Subcutaneous adipose tissue (tissue), 4 donors: Measurements from ENCODE around the gene NSD1. TPM values are rescaled to one million over a fixed set of nuclear protein-coding genes. Genes with fewer than 3 reads are reported as not detected.

Source experiments
- total RNA-seq, 4 donors: library from RNA; depleted of rRNA; stranded (reverse); fragments of >200 nt; gene quantifications; one replicate each; pipeline ENCODE4 v1.1.0, GENCODE V29; 2016
- TF ChIP-seq, protein P1 (sequence below): fragments of 450-650 bp; IDR thresholded peaks from one replicate; pipeline ENCODE4 v1.5.1; 2016; ENCODE audit warnings: low read depth, mild to moderate bottlenecking, control low read depth, antibody characterized with exemption, moderate library complexity

NSD1 gene
- total RNA-seq, 4 donors from 2014 or later = 35.2 to 52.0 (median 37.7) TPM

- TF ChIP-seq, protein P1, sequence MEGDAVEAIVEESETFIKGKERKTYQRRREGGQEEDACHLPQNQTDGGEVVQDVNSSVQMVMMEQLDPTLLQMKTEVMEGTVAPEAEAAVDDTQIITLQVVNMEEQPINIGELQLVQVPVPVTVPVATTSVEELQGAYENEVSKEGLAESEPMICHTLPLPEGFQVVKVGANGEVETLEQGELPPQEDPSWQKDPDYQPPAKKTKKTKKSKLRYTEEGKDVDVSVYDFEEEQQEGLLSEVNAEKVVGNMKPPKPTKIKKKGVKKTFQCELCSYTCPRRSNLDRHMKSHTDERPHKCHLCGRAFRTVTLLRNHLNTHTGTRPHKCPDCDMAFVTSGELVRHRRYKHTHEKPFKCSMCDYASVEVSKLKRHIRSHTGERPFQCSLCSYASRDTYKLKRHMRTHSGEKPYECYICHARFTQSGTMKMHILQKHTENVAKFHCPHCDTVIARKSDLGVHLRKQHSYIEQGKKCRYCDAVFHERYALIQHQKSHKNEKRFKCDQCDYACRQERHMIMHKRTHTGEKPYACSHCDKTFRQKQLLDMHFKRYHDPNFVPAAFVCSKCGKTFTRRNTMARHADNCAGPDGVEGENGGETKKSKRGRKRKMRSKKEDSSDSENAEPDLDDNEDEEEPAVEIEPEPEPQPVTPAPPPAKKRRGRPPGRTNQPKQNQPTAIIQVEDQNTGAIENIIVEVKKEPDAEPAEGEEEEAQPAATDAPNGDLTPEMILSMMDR = no peak
Measured at GRCh38 chr5:177124486-177124991, 9.0 kb upstream of the NSD1 start.

DNA sequence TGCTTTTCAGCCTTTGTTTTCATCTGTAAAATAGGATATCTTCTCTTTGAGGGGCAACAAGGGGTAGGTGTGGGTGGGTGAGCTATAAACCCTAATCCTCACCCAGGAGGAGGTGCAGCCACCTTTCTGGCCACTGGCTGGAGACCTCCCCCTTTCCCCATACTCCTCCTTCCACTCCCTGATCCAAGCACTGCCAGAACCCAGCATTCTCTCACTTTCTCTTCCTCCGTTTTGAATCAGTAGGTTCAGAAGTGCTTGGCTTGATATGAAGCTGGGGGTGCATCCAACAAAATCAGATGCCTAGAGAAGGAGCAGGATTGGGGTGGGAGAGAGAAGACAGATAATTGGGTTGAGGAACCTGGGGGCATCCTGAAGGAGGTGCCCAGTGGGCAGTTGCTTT is 6.8 kb upstream of the NSD1 start:
- TF ChIP-seq, protein P1 = no peak

GRCh38 chr5:177128551-177128981 is 5.0 kb upstream of the NSD1 start:
- TF ChIP-seq, protein P1 = no peak

DNA sequence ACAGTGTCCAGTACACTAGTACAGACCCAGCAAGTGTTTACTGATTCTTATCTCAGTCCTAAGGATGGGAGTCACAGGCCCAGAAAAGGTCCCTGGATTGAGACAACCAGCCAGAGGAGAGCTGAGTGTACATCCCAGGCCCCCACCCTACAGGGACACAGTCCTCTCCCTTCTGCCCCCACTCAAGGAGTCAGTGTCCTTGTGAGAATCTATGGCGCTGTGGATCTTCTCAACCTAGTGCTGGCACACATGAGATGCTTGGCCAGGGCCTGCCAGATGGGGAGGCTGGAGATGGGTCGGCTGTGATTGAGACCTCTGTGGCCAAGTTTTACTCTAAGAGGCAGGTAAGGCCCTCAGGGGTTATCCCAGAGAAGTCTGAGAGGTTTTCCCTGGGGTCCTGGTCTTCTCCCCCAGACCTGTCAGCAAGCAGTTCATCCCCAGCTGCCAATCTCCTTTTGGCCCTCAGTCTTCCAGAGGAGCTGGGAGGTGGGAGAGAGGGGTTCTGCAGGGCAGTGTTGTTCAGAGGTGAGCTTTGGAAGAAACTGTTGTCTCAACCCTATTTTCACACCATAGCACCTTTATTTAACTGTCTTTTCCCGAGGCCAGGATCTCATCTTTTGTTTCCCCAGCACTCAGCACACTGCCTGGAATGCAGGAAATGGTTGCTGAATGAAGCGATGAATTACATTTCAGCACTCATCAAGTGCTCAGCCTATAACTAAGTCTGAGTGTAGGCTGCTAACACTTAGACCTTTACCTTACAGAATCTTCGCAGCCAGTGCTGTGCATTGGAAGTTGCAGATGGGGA is 3.2 kb upstream of the NSD1 start:
- TF ChIP-seq, protein P1 = no peak

DNA sequence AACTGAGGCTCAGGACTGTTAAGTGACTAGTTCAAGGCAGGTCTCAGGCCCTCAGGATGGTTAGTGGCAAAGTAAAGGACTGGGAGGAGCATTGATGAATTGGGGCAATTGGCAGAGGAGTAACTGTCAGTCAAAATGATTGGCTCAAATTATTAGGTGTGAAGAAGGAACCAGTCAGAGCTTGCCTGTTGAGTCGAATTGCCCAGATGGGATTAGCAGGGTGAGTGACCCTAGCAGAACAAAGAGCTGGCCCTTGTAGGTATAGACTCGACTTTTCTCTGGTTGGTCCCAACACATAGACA is 2.6 kb upstream of the NSD1 start:
- TF ChIP-seq, protein P1 = no peak

DNA sequence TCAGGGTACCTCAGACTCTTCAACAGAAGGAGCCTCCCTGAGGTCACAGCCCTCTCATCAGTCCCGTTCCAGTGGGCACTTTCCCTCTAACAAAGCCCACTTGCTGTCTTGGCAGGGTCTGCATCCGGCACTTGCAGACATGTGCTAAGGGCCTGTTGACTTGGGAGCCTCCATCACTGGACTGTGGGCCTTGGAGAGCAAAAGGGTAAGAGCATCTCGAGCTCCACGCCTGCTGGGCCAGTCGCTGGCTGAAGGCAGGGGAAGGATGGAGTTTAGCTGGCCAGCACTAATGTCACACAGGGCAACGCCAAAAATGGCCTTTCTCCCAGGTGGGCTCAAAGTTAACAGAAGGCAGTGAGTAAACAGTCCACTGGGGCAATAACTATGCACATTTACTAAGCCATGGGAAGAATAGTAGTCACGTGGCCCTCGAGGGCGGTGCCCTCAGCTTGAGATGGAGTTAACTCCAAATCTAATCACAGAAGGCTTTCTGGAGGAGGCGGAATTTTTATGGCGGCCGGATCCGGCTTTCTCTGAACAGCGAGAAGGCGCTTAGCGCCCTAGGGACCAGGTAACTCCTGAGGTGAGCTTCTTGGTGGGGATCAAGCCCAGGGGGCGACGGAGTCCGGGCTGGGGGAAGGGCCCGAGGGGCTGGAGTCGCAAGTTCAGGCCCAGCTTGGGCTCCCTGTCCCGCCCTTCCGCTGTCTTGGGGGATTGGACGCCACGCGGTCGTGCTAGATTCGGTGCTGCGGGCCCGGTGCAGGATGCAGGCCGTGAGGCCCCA is 2.0 kb upstream of the NSD1 start:
- TF ChIP-seq, protein P1 = no peak
